HG02981 (cell line): ENCODE results near the gene ARHGAP24.
A peak's percentile ranks its signal among the peaks of the same experiment; 100 is the strongest.
"Not testable (repeated sequence)": the region's sequence is repeated elsewhere in the genome, so short reads cannot be mapped to it uniquely, and the experiment has no call there.

Experiments
- ATAC-seq: cut with Tn5 transposase; IDR thresholded peaks from one replicate; pipeline ENCODE4 v1.9.1; 2021; ENCODE audit warnings: mild to moderate bottlenecking, moderate library complexity; ENCODE audit not compliant: unreplicated experiment

ARHGAP24 gene

DNA sequence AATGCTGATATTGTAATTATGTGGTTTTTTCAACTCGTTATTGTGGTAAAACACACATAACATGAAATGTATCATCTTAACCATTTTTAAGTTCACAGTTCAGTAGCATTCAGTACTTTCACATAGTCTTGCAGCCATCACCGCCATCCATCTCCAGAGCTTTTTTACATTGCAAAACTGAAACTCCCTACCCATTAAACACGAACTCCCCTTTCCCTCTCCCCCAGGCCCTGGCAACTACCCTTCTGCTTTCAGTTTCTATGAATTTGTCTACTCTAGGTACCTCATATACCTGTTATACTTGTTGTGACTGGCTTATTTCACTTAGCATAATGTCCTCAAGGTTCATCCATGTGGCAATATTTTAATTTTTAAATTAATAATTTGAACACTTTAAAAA lies 504.3 kb downstream of the ARHGAP24 start:
- ATAC-seq = peak; percentile 99

DNA sequence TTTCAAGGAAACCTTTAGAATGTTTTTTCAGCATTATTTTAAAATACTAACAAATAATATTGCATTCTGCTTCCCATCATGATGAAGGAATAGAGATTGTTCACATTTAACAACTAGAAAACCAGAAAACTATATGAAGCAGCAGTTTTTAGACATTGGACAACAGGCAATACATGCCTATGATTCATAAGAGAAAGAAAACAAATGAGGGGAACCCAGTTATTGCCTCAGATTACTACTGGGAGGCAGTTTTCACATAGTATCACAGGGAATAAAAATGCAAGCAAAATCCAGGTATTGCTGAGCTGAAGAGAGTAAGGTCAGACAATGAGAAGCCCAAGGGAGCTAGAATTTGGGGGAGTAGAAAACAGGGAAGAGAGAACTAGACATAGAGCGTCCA lies 511.3 kb downstream of the ARHGAP24 start:
- ATAC-seq = no peak

DNA sequence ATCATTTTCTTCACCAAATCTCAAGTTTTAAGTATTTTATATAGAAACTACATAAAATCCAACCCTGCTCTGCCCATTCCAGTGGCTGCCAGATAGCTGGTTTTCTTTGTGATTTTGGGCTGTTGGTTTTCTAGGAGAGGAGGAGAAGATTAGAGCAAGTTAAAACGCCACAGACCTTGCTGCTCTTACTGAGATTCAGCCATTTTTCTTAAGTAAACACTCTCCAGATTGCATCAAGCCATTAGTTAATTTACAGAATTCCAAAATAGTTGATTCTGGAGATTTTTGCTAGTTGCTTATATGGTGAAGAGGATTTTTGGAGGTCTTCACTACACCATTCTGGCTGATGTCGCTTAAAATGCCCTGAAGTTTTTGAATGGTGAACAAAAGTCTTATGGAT lies 518.7 kb downstream of the ARHGAP24 start:
- no peak for ATAC-seq

DNA sequence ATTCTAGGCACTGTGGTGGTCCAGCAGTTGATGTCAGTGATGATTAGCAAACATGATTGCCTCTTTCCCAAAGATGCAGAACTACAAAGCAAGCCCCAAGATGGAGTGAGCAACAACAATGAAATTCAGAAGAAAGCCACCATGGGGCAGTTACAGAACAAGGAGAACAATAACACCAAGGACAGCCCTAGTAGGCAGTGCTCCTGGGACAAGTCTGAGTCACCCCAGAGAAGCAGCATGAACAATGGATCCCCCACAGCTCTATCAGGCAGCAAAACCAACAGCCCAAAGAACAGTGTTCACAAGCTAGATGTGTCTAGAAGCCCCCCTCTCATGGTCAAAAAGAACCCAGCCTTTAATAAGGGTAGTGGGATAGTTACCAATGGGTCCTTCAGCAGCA lies 519.6 kb downstream of the ARHGAP24 start:
- no peak for ATAC-seq

DNA sequence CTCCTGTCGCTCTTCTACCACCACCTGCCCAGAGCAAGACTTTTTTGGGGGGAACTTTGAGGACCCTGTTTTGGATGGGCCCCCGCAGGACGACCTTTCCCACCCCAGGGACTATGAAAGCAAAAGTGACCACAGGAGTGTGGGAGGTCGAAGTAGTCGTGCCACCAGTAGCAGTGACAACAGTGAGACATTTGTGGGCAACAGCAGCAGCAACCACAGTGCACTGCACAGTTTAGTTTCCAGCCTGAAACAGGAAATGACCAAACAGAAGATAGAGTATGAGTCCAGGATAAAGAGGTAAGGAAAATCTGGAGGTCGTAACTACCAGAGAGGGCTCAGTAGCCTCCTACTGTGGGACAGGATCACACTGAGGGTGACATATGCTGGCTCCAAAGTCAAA lies 520.4 kb downstream of the ARHGAP24 start:
- peak; percentile 68 for ATAC-seq

DNA sequence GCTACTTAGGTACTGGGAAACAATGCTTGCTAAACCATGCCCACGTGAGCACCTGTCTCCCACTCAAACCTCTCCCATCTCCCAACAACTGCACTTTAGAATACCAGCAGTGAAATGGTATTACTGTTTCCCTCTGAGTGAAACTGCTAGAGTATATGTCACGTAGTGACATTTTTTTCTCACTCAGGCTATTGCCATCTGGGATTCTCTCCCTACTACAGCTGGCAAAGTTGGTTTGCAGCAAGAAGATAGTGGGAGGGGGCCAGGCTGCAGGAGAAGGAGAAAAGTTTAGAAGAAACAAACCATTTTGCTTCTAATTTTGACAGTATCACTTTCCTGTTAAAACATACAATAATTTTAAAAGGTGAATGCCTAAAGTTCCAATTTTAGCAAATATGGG lies 526.6 kb downstream of the ARHGAP24 start:
- no peak for ATAC-seq

DNA sequence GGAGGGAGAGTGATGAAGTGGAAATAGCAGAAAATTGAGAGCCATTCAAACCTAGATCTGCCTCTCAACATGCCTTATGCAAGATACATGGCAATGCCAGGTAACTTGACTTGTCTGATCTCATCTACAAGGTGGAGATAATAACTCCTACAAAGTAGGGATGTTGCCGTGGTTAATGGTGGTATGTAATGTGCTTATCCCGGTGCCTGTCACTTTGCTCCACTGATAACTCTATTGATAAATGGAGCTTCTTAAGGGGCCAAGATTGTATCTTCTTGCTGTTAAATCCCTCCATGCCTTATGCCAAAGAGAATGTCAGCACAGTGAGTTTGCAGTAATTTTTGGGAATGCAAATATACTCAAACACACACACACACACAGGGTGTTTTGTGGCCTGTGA lies 529.1 kb downstream of the ARHGAP24 start:
- no peak for ATAC-seq

DNA sequence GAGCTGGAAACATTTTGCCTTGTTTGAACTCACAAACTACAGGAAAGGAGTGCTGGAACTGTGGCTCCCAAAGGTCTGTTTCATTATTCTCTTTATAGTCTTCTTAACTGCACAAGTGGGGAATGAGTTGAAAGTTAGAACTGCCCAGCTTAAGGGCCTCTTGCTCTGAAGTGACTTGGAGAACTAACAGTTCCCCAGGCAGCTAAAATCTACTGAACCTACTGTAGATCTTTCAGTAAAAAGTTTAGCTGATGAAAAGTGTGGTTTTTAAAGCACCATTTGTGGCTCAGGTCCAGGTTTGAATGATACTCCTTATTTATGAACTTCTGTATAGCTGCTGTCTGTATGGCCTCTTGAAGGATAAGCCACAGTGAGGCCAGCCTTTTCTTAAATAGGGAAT lies 531.1 kb downstream of the ARHGAP24 start:
- no peak for ATAC-seq

DNA sequence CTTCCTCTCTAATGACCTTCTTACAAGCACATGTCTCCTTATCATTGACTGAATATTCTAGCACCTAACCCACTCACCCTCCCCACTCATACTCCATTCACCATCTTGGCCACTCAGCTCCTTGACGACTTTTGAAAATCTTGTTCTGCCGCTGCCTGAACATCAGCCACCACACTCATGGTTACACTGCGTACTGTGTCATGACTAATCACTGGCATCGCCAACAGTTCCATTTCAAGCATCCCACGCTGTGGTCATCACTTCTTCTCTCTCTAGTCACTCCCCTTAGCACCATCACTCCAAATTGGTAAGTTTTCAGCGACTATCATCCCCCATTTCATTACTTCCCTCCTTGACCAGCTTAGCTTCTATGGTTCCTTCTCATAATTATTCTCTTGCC lies 532.1 kb downstream of the ARHGAP24 start:
- ATAC-seq = no peak

DNA sequence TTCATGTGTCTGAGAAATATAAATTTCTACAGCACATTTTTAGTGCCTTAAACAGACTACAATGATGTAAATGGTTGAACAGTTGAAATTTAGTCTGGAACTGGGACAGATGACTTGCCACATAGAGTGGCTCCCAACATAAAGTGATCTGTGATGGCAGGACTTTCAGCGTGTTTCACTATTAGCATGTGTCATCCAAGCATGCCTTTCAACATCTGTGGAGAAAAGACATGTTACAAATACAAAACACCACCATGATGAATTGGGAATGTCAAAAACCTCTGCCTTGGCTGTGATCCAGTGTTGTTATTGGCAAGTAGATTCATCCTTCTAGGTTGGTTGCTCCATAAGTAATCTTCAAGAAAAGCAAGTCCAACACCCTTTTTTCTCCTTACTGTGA lies 536.2 kb downstream of the ARHGAP24 start:
- no peak for ATAC-seq

DNA sequence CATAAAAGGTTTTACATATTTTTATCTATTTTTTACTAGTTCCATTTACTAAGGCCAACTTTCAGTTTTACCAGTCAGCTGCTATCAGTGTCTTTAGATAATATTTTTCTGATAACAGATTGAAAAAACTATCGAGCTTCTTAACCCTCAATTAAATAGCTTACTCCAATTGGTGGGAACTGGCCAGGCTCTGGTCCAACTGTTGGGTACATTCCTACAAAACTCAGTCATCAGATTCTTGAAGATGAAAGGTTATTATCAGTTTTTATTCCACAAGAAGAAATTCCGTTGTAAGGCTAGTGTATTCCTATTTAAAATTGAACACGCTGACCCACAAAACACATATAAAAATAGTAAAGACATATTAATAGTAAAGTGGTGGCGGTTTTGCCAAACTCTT lies 538.7 kb downstream of the ARHGAP24 start:
- ATAC-seq = no peak

DNA sequence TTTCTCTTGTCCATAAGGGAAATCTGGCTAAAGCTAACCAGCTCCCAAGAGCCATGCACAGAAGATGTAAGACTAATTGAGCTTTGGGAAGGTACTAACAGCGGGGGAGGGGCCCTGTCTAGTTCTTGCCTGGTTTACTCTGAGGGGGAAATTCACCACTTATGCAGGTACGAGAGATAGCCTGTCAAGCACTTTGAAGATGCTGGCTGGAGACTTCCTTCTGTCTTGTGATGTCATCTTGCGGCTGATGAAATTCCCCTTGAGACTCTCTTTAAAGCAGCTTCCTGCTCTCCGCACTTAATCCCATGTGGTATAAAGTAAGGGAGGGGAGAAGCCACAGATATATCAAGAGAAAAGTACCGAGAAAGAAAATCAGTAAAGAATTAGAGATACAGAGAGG lies 539.6 kb downstream of the ARHGAP24 start:
- peak; percentile 86 for ATAC-seq

DNA sequence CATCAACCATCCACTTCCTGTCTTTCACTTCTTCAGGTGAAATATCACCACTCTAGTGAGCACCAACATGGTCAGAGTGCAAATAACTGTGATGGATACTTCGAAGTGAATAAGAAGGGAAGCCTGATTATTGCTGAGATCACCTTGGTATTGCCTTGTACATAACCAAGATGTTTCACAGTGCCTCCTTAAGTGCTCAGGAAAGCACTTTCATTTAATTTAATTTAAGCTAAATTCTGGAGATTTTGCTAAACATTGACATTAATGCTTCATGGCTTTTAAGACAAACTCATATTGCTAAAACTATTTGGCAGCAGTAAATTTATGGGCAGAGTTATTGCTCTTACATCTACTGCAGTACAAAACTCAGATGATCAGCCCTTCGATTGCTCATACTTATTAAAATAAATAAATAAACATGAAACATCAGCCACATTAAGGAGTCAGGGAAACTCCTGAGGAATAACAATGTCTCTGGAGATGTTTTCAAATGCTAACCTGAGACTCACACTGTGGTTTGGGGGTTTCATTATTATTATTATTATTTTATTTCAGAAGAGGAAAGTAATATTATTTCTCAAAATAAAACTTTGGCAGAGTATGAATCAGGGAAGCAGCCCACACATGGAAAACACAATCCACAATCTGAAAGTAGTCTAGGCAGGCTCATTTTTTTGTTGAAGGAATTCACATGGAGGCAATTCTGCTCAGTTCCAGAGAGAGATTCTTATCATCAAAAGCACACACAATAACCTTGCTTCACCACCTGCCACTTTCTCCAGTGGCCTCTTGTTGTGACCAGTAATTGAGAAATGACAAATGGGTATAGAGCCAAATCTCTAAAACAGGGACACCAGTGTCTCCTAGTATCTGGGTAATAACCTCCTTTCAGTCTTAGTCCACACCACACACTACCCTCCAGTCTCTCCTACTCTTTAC lies 540.7 kb downstream of the ARHGAP24 start:
- no peak for ATAC-seq

DNA sequence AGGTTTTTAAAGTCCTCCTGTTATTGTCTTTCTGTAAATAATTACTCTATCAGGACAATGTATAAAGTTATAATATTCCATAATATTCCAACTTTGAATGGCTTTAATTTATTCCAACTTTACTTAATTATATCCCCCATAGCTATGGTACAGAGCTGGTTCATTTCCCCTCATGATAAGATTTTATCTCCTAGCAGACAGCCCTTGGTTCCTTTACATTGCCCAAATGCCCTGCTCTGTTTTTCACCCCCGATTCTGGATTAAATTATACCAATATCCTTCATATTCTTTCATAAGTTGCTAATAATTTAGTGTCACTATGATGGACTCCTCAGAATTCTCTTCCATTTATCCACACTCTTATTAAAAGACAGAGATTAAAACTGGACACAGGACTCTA lies 544.4 kb downstream of the ARHGAP24 start:
- no peak for ATAC-seq

DNA sequence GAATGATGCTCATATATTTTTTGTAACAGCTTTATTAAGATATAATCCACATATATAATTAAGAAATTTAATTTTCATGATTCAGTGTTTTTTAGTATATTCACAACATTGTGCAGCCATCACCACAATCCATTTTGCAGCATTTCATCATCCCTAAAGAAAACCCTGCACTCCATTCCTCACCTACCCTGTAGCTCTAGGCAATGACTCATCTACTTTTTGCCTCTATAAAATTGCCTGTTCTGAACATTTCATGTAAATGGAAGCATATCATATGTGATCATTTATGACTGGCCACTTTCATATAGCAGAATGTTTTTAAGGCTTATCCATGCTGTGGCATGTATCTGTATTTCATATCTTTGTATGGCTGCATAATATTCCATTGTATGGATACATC lies 545.0 kb downstream of the ARHGAP24 start:
- no peak for ATAC-seq

DNA sequence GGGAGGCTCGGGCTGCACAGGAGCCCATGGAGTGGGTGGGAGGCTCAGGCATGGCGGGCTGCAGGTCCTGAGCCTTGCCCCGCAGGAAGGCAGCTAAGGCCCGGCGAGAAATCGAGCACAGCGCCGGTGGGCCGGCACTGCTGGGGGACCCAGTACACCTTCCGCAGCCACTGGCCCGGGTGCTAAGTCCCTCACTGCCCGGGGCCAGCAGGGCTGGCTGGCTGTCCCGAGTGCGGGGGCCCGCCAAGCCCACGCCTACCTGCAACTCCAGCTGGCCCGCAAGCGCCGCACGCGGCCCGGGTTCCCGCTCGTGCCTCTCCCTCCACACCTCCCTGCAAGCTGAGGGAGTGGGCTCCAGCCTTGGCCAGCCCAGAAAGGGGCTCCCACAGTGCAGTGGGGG lies 546.7 kb downstream of the ARHGAP24 start:
- not testable (repeated sequence) for ATAC-seq

DNA sequence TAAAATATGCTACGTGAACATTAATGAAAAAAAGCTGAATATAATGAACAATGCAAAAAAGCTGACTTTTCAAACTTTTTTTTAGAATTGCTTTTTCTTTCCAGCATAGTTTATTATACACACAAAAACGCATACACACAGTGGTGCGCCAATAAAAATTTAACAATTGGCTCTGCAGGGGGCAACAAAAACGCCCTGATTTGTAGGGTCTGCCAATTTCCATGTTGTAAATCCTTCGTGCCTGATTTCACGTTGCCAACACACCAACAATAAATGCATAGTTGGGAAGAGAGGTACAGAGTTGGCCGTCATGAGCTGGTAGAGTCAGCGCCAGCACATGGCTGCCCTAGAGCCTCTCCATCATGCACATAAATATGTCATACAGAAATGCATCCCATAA lies 551.8 kb downstream of the ARHGAP24 start:
- no peak for ATAC-seq

DNA sequence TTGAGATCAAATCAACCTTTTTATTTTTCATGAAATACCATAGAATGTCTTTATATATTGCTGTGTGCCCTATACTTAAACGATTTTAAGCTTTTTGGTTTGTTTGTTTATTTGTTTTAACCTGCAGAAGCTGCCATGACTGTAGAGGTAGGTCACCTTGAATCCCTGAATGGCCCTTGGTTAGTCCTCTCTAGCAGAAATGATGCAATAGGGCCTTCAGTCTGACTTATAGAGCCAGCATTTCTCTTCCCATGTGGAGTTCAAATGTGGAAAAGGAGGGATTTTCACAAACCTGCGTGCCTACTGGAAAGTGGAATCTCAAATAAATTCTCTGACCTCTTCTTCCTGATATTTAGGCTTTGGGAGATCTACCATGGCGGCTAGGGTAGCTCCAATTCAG lies 557.0 kb downstream of the ARHGAP24 start:
- ATAC-seq = no peak

DNA sequence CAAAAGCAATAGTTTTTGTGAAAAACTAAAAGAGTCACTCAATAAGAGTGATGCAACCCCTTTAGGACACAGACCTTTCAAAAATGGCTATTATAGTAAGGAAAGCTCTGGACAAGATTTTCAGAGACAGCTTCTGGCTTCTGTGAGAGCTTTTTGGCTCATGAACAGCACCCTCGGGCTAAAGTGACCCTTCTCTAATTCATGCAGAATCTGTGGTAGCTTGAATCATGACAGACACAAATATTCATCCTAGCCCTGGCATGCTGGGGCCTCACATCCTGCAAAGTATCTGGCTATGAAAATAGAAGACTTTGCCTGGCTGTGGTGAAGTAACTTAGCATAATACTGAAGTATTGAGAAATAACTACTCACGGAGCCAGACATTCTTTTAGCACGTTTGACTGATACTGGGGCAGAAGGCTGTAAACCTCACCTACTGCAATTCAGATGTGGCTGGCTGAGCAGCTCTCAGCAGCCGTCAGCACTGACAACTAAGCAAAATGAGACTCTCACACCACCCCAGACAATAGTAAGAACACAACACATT lies 557.6 kb downstream of the ARHGAP24 start:
- ATAC-seq = no peak

DNA sequence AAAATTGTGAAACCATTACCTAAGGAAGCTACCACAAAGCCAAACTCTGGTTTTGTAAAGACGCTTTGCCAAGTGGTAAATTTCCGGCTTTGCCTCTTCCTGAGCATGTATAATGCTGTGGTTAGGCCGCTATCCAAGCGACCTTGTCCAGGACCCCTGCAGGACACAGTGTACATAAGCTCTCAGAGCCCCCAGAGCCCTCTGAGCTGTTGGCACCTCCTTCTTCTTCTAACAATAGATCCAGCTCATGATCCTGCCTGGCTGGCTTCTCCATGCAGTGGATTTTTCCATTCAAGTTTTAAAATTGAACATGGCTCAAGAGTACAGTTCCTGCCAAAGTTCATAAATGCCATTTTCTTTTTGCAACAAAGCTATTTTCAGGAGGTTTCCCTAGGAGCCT lies 558.2 kb downstream of the ARHGAP24 start:
- ATAC-seq = no peak

DNA sequence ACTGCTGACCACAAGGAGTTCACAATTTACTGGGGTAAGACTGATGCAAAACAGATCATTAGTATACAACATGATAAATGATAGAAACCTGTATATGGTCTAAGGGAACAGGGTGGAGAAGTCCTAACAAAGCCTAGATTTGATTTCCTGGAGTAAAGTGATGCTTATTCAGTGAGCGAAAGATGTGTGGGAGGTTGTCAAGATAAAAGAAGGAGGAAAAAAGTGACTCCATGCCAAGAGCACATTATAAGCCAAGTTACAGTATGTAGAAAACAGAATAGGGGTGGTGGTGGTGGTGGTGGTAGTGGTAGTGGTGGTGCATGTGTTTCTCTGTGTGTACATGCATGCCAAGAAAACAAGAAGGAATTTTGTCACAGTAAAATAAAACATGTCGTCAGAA lies 559.7 kb downstream of the ARHGAP24 start:
- ATAC-seq = no peak

DNA sequence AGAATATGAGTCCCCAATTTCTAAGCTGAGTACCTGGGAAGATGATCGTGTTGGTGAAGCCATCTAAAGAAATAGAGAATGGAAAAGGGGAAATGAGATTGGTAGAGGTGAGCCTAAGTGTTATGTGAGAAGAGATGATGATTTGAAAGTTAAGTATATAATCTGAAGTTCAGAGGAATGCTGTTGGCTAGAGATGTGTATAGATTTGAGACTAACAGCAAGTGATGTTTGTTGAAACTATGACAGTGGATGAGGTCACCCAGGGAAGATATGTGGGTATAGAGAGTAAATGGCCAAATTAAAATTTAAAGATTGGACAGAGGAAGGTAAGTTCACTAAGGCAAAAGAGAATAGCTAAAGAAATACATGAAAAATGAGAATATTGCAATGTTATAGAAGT lies 560.7 kb downstream of the ARHGAP24 start:
- no peak for ATAC-seq

DNA sequence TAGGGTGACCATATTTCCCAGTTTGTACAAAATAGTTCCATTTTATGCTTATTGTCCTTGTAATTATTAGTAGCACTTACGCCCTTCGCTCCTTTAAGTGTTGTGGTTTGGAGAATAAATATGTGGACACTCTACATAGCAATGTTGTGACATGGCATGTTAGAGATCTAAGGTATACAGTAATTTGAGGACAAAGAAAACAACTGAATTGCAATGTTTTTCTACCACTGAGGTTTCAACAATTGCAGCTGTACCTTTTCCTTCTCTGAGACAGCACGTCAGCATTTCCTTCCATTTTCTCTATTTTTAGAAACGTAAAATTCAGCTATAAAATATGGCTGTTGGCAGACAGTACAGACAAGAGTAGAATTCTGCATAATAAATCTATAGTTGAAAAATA lies 561.8 kb downstream of the ARHGAP24 start:
- no peak for ATAC-seq
